Measurements from ENCODE around the gene TAPT1. TPM values are rescaled to one million over a fixed set of nuclear protein-coding genes. Genes with fewer than 3 reads are reported as not detected.

TAPT1 gene
- total RNA-seq, 1 experiment from 2014 or later, result 13.8 TPM

GRCh38 chr4:16116493-16116990, 109.7 kb downstream of the TAPT1 start:
- Histone ChIP-seq H3K4me2 (no peak overlapping the region), H3F3A (ENCODE audit: insufficient read depth, low read depth) (no peaks in the 10 kb centered on the region), H3K27me3 (ENCODE audit: insufficient read depth, low read depth) (no peaks in the 10 kb centered on the region), H3K9me2 (ENCODE audit: insufficient read depth) (no peaks in the 10 kb centered on the region), H3K9me3 (ENCODE audit: insufficient read depth, low read depth) (no peaks in the 10 kb centered on the region), H3K27ac (no peak overlapping the region), H3K4me1 (replicated peaks; ENCODE audit: insufficient read depth) (no peaks in the 10 kb centered on the region), H3K79me2 (ENCODE audit: low read depth) (no peaks in the 10 kb centered on the region), H4K20me1 (ENCODE audit: insufficient read depth) (no peaks in the 10 kb centered on the region), H3K4me3 (no peak overlapping the region), H2AFZ (no peak overlapping the region), H3K36me3 (ENCODE audit: low read depth) (no peaks in the 10 kb centered on the region)
- BruUV-seq (replicated peaks), result no TSS peak
- intact Hi-C loops (cut with micrococcal nuclease; ENCODE audit: unreplicated experiment), result no loop called here
- TF ChIP-seq EZH2 (IDR thresholded peaks at IDR 0.05; ENCODE audit: low read depth) (no peak), CTCF (conservative IDR thresholded peaks at IDR 0.05) (no peak)
- ChIA-PET POLR2A (ENCODE audit: unreplicated experiment) (no interaction called here), CTCF (no interaction called here)
- no peak for DNase-seq

DNA sequence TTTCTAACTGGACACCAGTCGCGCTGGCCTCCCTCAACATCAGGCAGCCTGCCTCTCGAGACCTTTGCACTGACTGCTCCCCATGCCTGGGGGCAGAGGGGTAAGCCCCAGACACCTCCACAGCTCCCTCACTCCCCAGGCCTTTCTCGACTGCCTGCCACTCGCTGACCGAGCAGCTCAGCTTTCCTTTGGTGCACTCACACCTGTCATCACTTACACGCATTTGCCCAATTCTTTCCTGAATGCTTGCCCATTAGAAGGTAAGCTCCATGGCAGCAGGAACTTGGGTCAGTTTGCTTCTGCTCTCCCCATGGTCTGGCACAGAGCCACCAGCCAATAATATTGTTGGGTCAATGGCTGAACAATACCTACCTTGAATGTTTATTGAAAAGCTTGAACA, 110.3 kb downstream of the TAPT1 start:
- no peak overlapping the region for H2AFZ ChIP-seq
- H3K9me3 ChIP-seq (ENCODE audit: insufficient read depth, low read depth), result no peaks in the 10 kb centered on the region
- H4K20me1 ChIP-seq (ENCODE audit: insufficient read depth), result no peaks in the 10 kb centered on the region
- no peaks in the 10 kb centered on the region for H3K27me3 ChIP-seq (ENCODE audit: insufficient read depth, low read depth)
- no peaks in the 10 kb centered on the region for H3K36me3 ChIP-seq (ENCODE audit: low read depth)
- ChIA-PET CTCF (no interaction called here), POLR2A (ENCODE audit: unreplicated experiment) (no interaction called here)
- no peaks in the 10 kb centered on the region for H3F3A ChIP-seq (ENCODE audit: insufficient read depth, low read depth)
- intact Hi-C loops (cut with micrococcal nuclease; ENCODE audit: unreplicated experiment), result no loop called here
- no peak for DNase-seq
- H3K4me2 ChIP-seq, result no peak overlapping the region
- H3K9me2 ChIP-seq (ENCODE audit: insufficient read depth), result no peaks in the 10 kb centered on the region
- TF ChIP-seq CTCF (conservative IDR thresholded peaks at IDR 0.05) (no peak), EZH2 (IDR thresholded peaks at IDR 0.05; ENCODE audit: low read depth) (no peak)
- no peaks in the 10 kb centered on the region for H3K4me1 ChIP-seq (replicated peaks; ENCODE audit: insufficient read depth)
- H3K27ac ChIP-seq, result no peak overlapping the region
- no peaks in the 10 kb centered on the region for H3K79me2 ChIP-seq (ENCODE audit: low read depth)
- H3K4me3 ChIP-seq, result no peak overlapping the region
- BruUV-seq (replicated peaks), result no TSS peak

DNA sequence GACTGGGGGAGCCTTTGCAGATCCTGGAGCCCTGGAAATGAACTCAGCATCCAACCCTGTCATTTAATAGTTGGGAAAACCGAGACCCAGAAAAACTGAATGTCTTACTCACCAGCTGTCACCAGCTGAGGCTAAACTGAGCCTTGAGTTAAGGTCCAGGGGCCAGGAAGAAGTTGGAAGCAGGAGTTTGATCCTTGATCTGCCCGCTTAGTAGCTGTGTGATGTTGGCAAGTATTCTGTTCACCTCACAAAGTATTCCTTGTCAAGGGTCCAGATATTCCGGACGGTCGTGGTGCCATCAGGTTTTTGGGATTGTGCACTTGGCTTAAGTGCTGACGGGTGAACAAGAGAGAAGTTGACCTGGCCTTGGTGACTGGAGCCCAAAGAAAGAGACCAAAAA, 111.7 kb downstream of the TAPT1 start:
- no peaks in the 10 kb centered on the region for H3K9me3 ChIP-seq (ENCODE audit: insufficient read depth, low read depth)
- POLR2A ChIA-PET (ENCODE audit: unreplicated experiment), result no interaction called here
- H3K79me2 ChIP-seq (ENCODE audit: low read depth), result no peaks in the 10 kb centered on the region
- DNase-seq, result no peak
- no peak overlapping the region for H3K4me2 ChIP-seq
- TF ChIP-seq EZH2 (IDR thresholded peaks at IDR 0.05; ENCODE audit: low read depth), result no peak
- TF ChIP-seq CTCF (conservative IDR thresholded peaks at IDR 0.05), result no peak
- no peaks in the 10 kb centered on the region for H3F3A ChIP-seq (ENCODE audit: insufficient read depth, low read depth)
- H3K9me2 ChIP-seq (ENCODE audit: insufficient read depth), result no peaks in the 10 kb centered on the region
- H3K27me3 ChIP-seq (ENCODE audit: insufficient read depth, low read depth), result no peaks in the 10 kb centered on the region
- H2AFZ ChIP-seq, result no peak overlapping the region
- intact Hi-C loops (cut with micrococcal nuclease; ENCODE audit: unreplicated experiment), result no loop called here
- no peaks in the 10 kb centered on the region for H3K4me1 ChIP-seq (replicated peaks; ENCODE audit: insufficient read depth)
- no peaks in the 10 kb centered on the region for H3K36me3 ChIP-seq (ENCODE audit: low read depth)
- CTCF ChIA-PET, result no interaction called here
- no peak overlapping the region for H3K4me3 ChIP-seq
- H3K27ac ChIP-seq, result no peak overlapping the region
- no peaks in the 10 kb centered on the region for H4K20me1 ChIP-seq (ENCODE audit: insufficient read depth)
- no TSS peak for BruUV-seq (replicated peaks)

All from PC-9 (cell line).